Panc1 (cell line): Measurements from ENCODE around the gene MIA2. TPM values are rescaled to one million over a fixed set of nuclear protein-coding genes. Genes with fewer than 3 reads are reported as not detected.

Experiments used
- ATAC-seq: fragments of 200-7000 bp; cut with Tn5 transposase; 2 replicates; pipeline ENCODE4 v1.9.1; 2020; ENCODE audit warnings: mild to moderate bottlenecking, moderate library complexity
- BruUV-seq: library from RNA; stranded (reverse); fragments of 400-500 nt; replicated peaks from 2 replicates; lab custom pipeline; 2021; lab: Mats Ljungman, UMichigan
- CTCF ChIA-PET: fragments of 300-600 bp; sonication (Branson Sonifier 250); formaldehyde crosslinking; loops from one replicate; lab custom pipeline; 2022; ENCODE audit warnings: antibody characterized with exemption; lab: Charles Lee
- POLR2A ChIA-PET: fragments of 300-600 bp; sonication (Branson Sonifier 250); formaldehyde crosslinking; loops from one replicate; lab custom pipeline; 2022; ENCODE audit warnings: antibody characterized with exemption; lab: Charles Lee
- DNase-seq: peaks from one replicate; pipeline ENCODE4 v3.0.0-alpha.2; 2010; ENCODE audit warnings: low read depth, low spot score
- H3K27ac ChIP-seq: 2 replicates; pipeline ENCODE4 v1.5.1; 2011; ENCODE audit warnings: mild to moderate bottlenecking, low read length, inconsistent platforms
- H3K27me3 ChIP-seq: fragments of 200-500 bp; sonication (Bioruptor generic); 2 replicates; pipeline ENCODE4 v1.6.0; 2014; ENCODE audit warnings: low read length, inconsistent platforms; ENCODE audit not compliant: control insufficient read depth, insufficient read depth
- H3K36me3 ChIP-seq: fragments of 200-500 bp; sonication (Bioruptor generic); 2 replicates; pipeline ENCODE4 v1.5.1; 2014; ENCODE audit warnings: inconsistent platforms, mild to moderate bottlenecking, low read length, moderate library complexity; ENCODE audit not compliant: control insufficient read depth, insufficient read depth
- H3K4me1 ChIP-seq: 2 replicates; pipeline ENCODE4 v1.5.1; 2011; ENCODE audit warnings: inconsistent platforms, mild to moderate bottlenecking, low read length, moderate library complexity; ENCODE audit not compliant: control insufficient read depth, insufficient read depth
- H3K4me3 ChIP-seq, 2 experiments: 2 replicates each; pipeline ENCODE4 v1.5.1; 2011 to 2012; ENCODE audit warnings: low read depth in 2 of 2, low read length in 2 of 2, mild to moderate bottlenecking in 2 of 2, inconsistent platforms in 1 of 2, moderate library complexity in 1 of 2
- H3K9me3 ChIP-seq: fragments of 200-500 bp; sonication (Bioruptor generic); 2 replicates; pipeline ENCODE4 v1.5.1; 2014; ENCODE audit warnings: low read depth, mild to moderate bottlenecking, inconsistent platforms, low read length, moderate library complexity; ENCODE audit not compliant: control insufficient read depth, insufficient read depth
- CTCF ChIP-seq: fragments of 450-650 bp; IDR thresholded peaks from 2 replicates; pipeline ENCODE4 v1.5.1; 2017; ENCODE audit warnings: mild to moderate bottlenecking
- POLR2AphosphoS5 ChIP-seq: IDR thresholded peaks from 2 replicates; pipeline ENCODE4 v1.6.1; 2012; ENCODE audit warnings: mild to moderate bottlenecking, low read depth, low read length, moderate library complexity
- REST ChIP-seq, 2 experiments: IDR thresholded peaks; 2 replicates each; pipeline ENCODE4 v1.6.1; 2011 to 2012; ENCODE audit warnings: low read depth in 2 of 2, control low read depth in 1 of 2, low read length in 1 of 2, mild to moderate bottlenecking in 1 of 2, moderate library complexity in 1 of 2; ENCODE audit not compliant: insufficient read depth in 1 of 2
- SIN3A ChIP-seq: IDR thresholded peaks from 2 replicates; pipeline ENCODE4 v1.6.1; 2012; ENCODE audit warnings: low read depth, mild to moderate bottlenecking, low read length, moderate library complexity, borderline replicate concordance; ENCODE audit not compliant: insufficient read depth
- TCF7L2 ChIP-seq: IDR thresholded peaks from 2 replicates; pipeline ENCODE4 v1.6.1; 2011; ENCODE audit warnings: mild to moderate bottlenecking, low read depth, low read length, inconsistent platforms
- in situ Hi-C: cut with HindIII; loops from 2 replicates; pipeline ENCODE4 v1.10.0; 2016; ENCODE audit warnings: low sequenced_read_pairs, low pct_unique_long_range_greater_than_20kb
- intact Hi-C: fragments of 100-400 bp; cut with micrococcal nuclease; formaldehyde crosslinking; loops from one replicate; pipeline ENCODE4 v1.10.0; 2022; ENCODE audit not compliant: unreplicated experiment
- total RNA-seq: library from RNA; stranded (reverse); gene quantifications from one replicate; pipeline ENCODE4 v1.2.1, GENCODE V29; 2021; ENCODE audit not compliant: unreplicated experiment

Gene MIA2
- total RNA-seq, 1 experiment from 2014 or later, result 19.2 TPM

- TF ChIP-seq CTCF (no peak), TCF7L2 (no peak), SIN3A (no peak), REST (IDR thresholded peaks at IDR 0.05; ENCODE audit: insufficient read depth in 1 of 2, low read depth in 2 of 2, low read length in 1 of 2) (no peak), POLR2AphosphoS5 (no peak)
- in situ Hi-C loops, result no loop called here
- intact Hi-C loops, result no loop called here
- no TSS peak for BruUV-seq
- peak; percentile 51; the same call in 1 of the 2 replicates for ATAC-seq
- no peaks in the 10 kb centered on the region for H3K9me3 ChIP-seq
- peaks cover 4% of the 10 kb centered on the region; the same call in 1 of the 2 replicates for H3K4me1 ChIP-seq
- H3K36me3 ChIP-seq, result no peaks in the 10 kb centered on the region
- no peak for DNase-seq
- CTCF ChIA-PET, result interaction anchor here (0.7 kb wide), 2 partner anchors 164 to 380 kb away, joined by 3 to 4 read pairs; no protein-coding TSS in a partner anchor
- no peaks in the 10 kb centered on the region for H3K27me3 ChIP-seq
- no peak overlapping the region for H3K4me3 ChIP-seq
- peak overlapping the region; percentile 75 for H3K27ac ChIP-seq
- POLR2A ChIA-PET, result no interaction called here
These were observed 143.1 kb downstream of the MIA2 start for GRCh38 chr14:39376667-39377403.

- H3K27ac ChIP-seq, result no peak overlapping the region
- H3K4me3 ChIP-seq, result no peak overlapping the region
- H3K27me3 ChIP-seq, result no peaks in the 10 kb centered on the region
- in situ Hi-C loops, result no loop called here
- no peak for TF ChIP-seq TCF7L2
- no peak for TF ChIP-seq REST (IDR thresholded peaks at IDR 0.05; ENCODE audit: insufficient read depth in 1 of 2, low read depth in 2 of 2, low read length in 1 of 2)
- TF ChIP-seq SIN3A, result no peak
- TF ChIP-seq POLR2AphosphoS5, result no peak
- no peak for TF ChIP-seq CTCF
- DNase-seq (no peak), ATAC-seq (no peak)
- H3K4me1 ChIP-seq, result peaks cover 4% of the 10 kb centered on the region; the same call in 1 of the 2 replicates
- intact Hi-C loops, result no loop called here
- POLR2A ChIA-PET, result no interaction called here
- no peaks in the 10 kb centered on the region for H3K36me3 ChIP-seq
- BruUV-seq, result no TSS peak
- no peaks in the 10 kb centered on the region for H3K9me3 ChIP-seq
- CTCF ChIA-PET, result interaction anchor here (0.5 kb wide), 1 partner anchor 52 kb away, joined by 5 read pairs; no protein-coding TSS in a partner anchor
These were observed 147.7 kb downstream of the MIA2 start for GRCh38 chr14:39381366-39381765.
